ENCODE data around the gene AUTS2.

AUTS2 gene

GRCh38 chr7:70210936-70211310 is 612.6 kb downstream of the AUTS2 start:
- no peak overlapping the region for H3K9ac ChIP-seq (ENCODE audit: low read length)
- H4K20me1 ChIP-seq (ENCODE audit: low read depth, low read length), result no peaks in the 10 kb centered on the region
- no peak overlapping the region for H3K4me2 ChIP-seq (ENCODE audit: low read depth, low read length, poor library complexity, severe bottlenecking)
- no peaks in the 10 kb centered on the region for H3K36me3 ChIP-seq (ENCODE audit: low read length)
- H3K9me3 ChIP-seq (ENCODE audit: insufficient read depth, low read length), result no peaks in the 10 kb centered on the region
- no peak overlapping the region for H3K4me3 ChIP-seq (ENCODE audit: insufficient read depth, low read length, poor library complexity, severe bottlenecking)
- no peaks in the 10 kb centered on the region for H3K79me2 ChIP-seq (ENCODE audit: insufficient read depth, low read length)
- no peak for TF ChIP-seq CTCF (IDR thresholded peaks at IDR 0.05; ENCODE audit: insufficient read depth, low read length, poor library complexity, severe bottlenecking)
- no peak for TF ChIP-seq EZH2phosphoT487 (conservative IDR thresholded peaks at IDR 0.05; ENCODE audit: low read length)
- no peaks in the 10 kb centered on the region for H3K27me3 ChIP-seq (ENCODE audit: low read length)
- no peaks in the 10 kb centered on the region for H3K9me2 ChIP-seq (replicated peaks; ENCODE audit: insufficient read depth, low read length)
- H3F3A ChIP-seq (ENCODE audit: insufficient read depth), result no peaks in the 10 kb centered on the region
- no peak overlapping the region for H2AFZ ChIP-seq (ENCODE audit: low read depth, low read length, severe bottlenecking)
- no peak overlapping the region for H3K27ac ChIP-seq (ENCODE audit: low read depth, low read length)

GRCh38 chr7:70212281-70212680 is 614.0 kb downstream of the AUTS2 start:
- TF ChIP-seq CTCF (IDR thresholded peaks at IDR 0.05; ENCODE audit: insufficient read depth, low read length, poor library complexity, severe bottlenecking), result no peak
- TF ChIP-seq EZH2phosphoT487 (conservative IDR thresholded peaks at IDR 0.05; ENCODE audit: low read length), result no peak
- no peak overlapping the region for H3K27ac ChIP-seq (ENCODE audit: low read depth, low read length)

GRCh38 chr7:70214071-70214470 is 615.8 kb downstream of the AUTS2 start:
- Histone ChIP-seq H3K4me2 (ENCODE audit: low read depth, low read length, poor library complexity, severe bottlenecking) (no peak overlapping the region), H4K20me1 (ENCODE audit: low read depth, low read length) (no peaks in the 10 kb centered on the region), H3K79me2 (ENCODE audit: insufficient read depth, low read length) (no peaks in the 10 kb centered on the region)

More at GRCh38 chr7:70212281-70212680, 614.0 kb downstream of the AUTS2 start:
- Histone ChIP-seq H3K9me2 (replicated peaks; ENCODE audit: insufficient read depth, low read length) (no peaks in the 10 kb centered on the region), H3K36me3 (ENCODE audit: low read length) (no peaks in the 10 kb centered on the region), H3K79me2 (ENCODE audit: insufficient read depth, low read length) (no peaks in the 10 kb centered on the region), H3K4me2 (ENCODE audit: low read depth, low read length, poor library complexity, severe bottlenecking) (no peak overlapping the region), H4K20me1 (ENCODE audit: low read depth, low read length) (no peaks in the 10 kb centered on the region), H3K9ac (ENCODE audit: low read length) (no peak overlapping the region), H3K27me3 (ENCODE audit: low read length) (no peaks in the 10 kb centered on the region), H2AFZ (ENCODE audit: low read depth, low read length, severe bottlenecking) (no peak overlapping the region), H3F3A (ENCODE audit: insufficient read depth) (no peaks in the 10 kb centered on the region), H3K9me3 (ENCODE audit: insufficient read depth, low read length) (no peaks in the 10 kb centered on the region), H3K4me3 (ENCODE audit: insufficient read depth, low read length, poor library complexity, severe bottlenecking) (no peak overlapping the region)

More at GRCh38 chr7:70214071-70214470, 615.8 kb downstream of the AUTS2 start:
- Histone ChIP-seq H3K27me3 (ENCODE audit: low read length) (no peaks in the 10 kb centered on the region), H3K9me3 (ENCODE audit: insufficient read depth, low read length) (no peaks in the 10 kb centered on the region), H3K36me3 (ENCODE audit: low read length) (no peaks in the 10 kb centered on the region), H2AFZ (ENCODE audit: low read depth, low read length, severe bottlenecking) (no peak overlapping the region), H3K4me3 (ENCODE audit: insufficient read depth, low read length, poor library complexity, severe bottlenecking) (no peak overlapping the region), H3K9ac (ENCODE audit: low read length) (no peak overlapping the region), H3K27ac (ENCODE audit: low read depth, low read length) (no peak overlapping the region), H3K9me2 (replicated peaks; ENCODE audit: insufficient read depth, low read length) (no peaks in the 10 kb centered on the region), H3F3A (ENCODE audit: insufficient read depth) (no peaks in the 10 kb centered on the region)
- no peak for TF ChIP-seq EZH2phosphoT487 (conservative IDR thresholded peaks at IDR 0.05; ENCODE audit: low read length)
- no peak for TF ChIP-seq CTCF (IDR thresholded peaks at IDR 0.05; ENCODE audit: insufficient read depth, low read length, poor library complexity, severe bottlenecking)

Measured in SU-DHL-6 (cell line).